Smooth muscle cell (in vitro differentiated cells): ENCODE data around the gene TMEM163. TPM values are rescaled to one million over a fixed set of nuclear protein-coding genes. Genes with fewer than 3 reads are reported as not detected.

Experiments
- DNase-seq: peaks from one replicate; lab custom pipeline; 2025; ENCODE audit not compliant: unreplicated experiment; lab: John Stamatoyannopoulos, UW
- H2AFZ ChIP-seq: fragments of 200-600 bp; sonication (generic); 2 replicates; pipeline ENCODE4 v1.6.0; 2016; ENCODE audit warnings: antibody characterized with exemption, low read depth, mild to moderate bottlenecking
- H3F3A ChIP-seq: fragments of 200-600 bp; sonication (generic); 2 replicates; pipeline ENCODE4 v1.6.0; 2017; ENCODE audit warnings: antibody characterized with exemption, low read depth
- H3K27ac ChIP-seq: fragments of 200-600 bp; sonication (generic); 2 replicates; pipeline ENCODE4 v1.5.1; 2016; ENCODE audit warnings: low read depth, mild to moderate bottlenecking
- H3K27me3 ChIP-seq: fragments of 200-600 bp; sonication (generic); 2 replicates; pipeline ENCODE4 v1.6.1; 2016; ENCODE audit warnings: low read depth, mild to moderate bottlenecking
- H3K36me3 ChIP-seq: fragments of 200-600 bp; sonication (generic); 2 replicates; pipeline ENCODE4 v1.5.1; 2016; ENCODE audit warnings: low read depth
- H3K4me1 ChIP-seq: fragments of 200-600 bp; sonication (generic); 2 replicates; pipeline ENCODE4 v1.5.1; 2016; ENCODE audit warnings: low read depth
- H3K4me2 ChIP-seq: fragments of 200-600 bp; sonication (generic); 2 replicates; pipeline ENCODE4 v1.6.0; 2016; ENCODE audit warnings: mild to moderate bottlenecking
- H3K4me3 ChIP-seq: fragments of 200-600 bp; sonication (generic); 2 replicates; pipeline ENCODE4 v1.5.1; 2016; ENCODE audit warnings: mild to moderate bottlenecking
- H3K79me2 ChIP-seq: fragments of 200-600 bp; sonication (generic); 2 replicates; pipeline ENCODE4 v1.6.0; 2016; ENCODE audit warnings: low read depth, mild to moderate bottlenecking
- H3K9ac ChIP-seq: fragments of 200-600 bp; sonication (generic); 2 replicates; pipeline ENCODE4 v1.6.0; 2016; ENCODE audit warnings: low read depth
- H3K9me3 ChIP-seq: fragments of 200-600 bp; sonication (generic); replicated peaks from 2 replicates; pipeline ENCODE4 v1.5.1; 2016; ENCODE audit warnings: low read depth
- H4K20me1 ChIP-seq: fragments of 200-600 bp; sonication (generic); 2 replicates; pipeline ENCODE4 v1.6.0; 2016; ENCODE audit warnings: low read depth
- WGBS: methylation state at CpG from one replicate; pipeline ENCODE4 v1.1.7; 2016; ENCODE audit warnings: low lambda C conversion rate; 5-methylcytosine and 5-hydroxymethylcytosine counted together
- polyA plus RNA-seq: library from polyadenylated mRNA; unstranded; fragments of >200 nt; fragmentation: Nextera tagmentation; extraction: Ambion mirVana; gene quantifications from 2 replicates; pipeline ENCODE4 v1.2.1, GENCODE V29; 2016
- total RNA-seq: library from RNA; depleted of rRNA; stranded (reverse); fragments of >200 nt; gene quantifications from 2 replicates; pipeline ENCODE4 v1.2.3, GENCODE V29; 2014
- TF ChIP-seq, protein P1 (sequence below): fragments of 200-600 bp; sonication (generic); IDR thresholded peaks from 2 replicates; pipeline ENCODE4 v1.5.1; 2017; ENCODE audit warnings: borderline replicate concordance, mild to moderate bottlenecking, antibody characterized with exemption; ENCODE audit not compliant: insufficient read depth, poor library complexity, severe bottlenecking

Gene TMEM163
- total and polyA plus RNA-seq, 2 experiments from 2014 or later, result 0.31 TPM; not detected in 1

- no peak overlapping the region for H3K9ac ChIP-seq
- H4K20me1 ChIP-seq, result no peaks in the 10 kb centered on the region
- H3K4me1 ChIP-seq, result no peaks in the 10 kb centered on the region
- no peaks in the 10 kb centered on the region for H3K27me3 ChIP-seq
- H3K36me3 ChIP-seq, result no peaks in the 10 kb centered on the region
- H3K9me3 ChIP-seq, result no peaks in the 10 kb centered on the region
- H2AFZ ChIP-seq, result no peak overlapping the region
- H3K4me2 ChIP-seq, result no peak overlapping the region
- no peaks in the 10 kb centered on the region for H3K79me2 ChIP-seq
- no peak overlapping the region for H3K4me3 ChIP-seq
- DNase-seq, result no peak
- no peak overlapping the region for H3K27ac ChIP-seq
- WGBS, result 84% methylated on average over 3 of the region's 3 CpGs
- no peaks in the 10 kb centered on the region for H3F3A ChIP-seq
- TF ChIP-seq, protein P1, sequence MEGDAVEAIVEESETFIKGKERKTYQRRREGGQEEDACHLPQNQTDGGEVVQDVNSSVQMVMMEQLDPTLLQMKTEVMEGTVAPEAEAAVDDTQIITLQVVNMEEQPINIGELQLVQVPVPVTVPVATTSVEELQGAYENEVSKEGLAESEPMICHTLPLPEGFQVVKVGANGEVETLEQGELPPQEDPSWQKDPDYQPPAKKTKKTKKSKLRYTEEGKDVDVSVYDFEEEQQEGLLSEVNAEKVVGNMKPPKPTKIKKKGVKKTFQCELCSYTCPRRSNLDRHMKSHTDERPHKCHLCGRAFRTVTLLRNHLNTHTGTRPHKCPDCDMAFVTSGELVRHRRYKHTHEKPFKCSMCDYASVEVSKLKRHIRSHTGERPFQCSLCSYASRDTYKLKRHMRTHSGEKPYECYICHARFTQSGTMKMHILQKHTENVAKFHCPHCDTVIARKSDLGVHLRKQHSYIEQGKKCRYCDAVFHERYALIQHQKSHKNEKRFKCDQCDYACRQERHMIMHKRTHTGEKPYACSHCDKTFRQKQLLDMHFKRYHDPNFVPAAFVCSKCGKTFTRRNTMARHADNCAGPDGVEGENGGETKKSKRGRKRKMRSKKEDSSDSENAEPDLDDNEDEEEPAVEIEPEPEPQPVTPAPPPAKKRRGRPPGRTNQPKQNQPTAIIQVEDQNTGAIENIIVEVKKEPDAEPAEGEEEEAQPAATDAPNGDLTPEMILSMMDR, result no peak
Observed at GRCh38 chr2:134549104-134549503, 169.7 kb downstream of the TMEM163 start.

GRCh38 chr2:134540990-134541389 is 177.8 kb downstream of the TMEM163 start:
- Histone ChIP-seq H3K4me2 (no peak overlapping the region), H3K9me3 (no peaks in the 10 kb centered on the region), H3K4me3 (no peak overlapping the region), H3K36me3 (no peaks in the 10 kb centered on the region), H3K27me3 (peaks cover 11% of the 10 kb centered on the region), H2AFZ (no peak overlapping the region), H3K27ac (no peak overlapping the region), H3K9ac (no peak overlapping the region), H4K20me1 (no peaks in the 10 kb centered on the region), H3K79me2 (no peaks in the 10 kb centered on the region), H3F3A (no peaks in the 10 kb centered on the region), H3K4me1 (no peaks in the 10 kb centered on the region)
- TF ChIP-seq, protein P1, result no peak
- no peak for DNase-seq

GRCh38 chr2:134539981-134540380 is 178.8 kb downstream of the TMEM163 start:
- H3K4me2 ChIP-seq, result no peak overlapping the region
- no peak overlapping the region for H3K9ac ChIP-seq
- H4K20me1 ChIP-seq, result no peaks in the 10 kb centered on the region
- DNase-seq, result no peak
- H3K27ac ChIP-seq, result no peak overlapping the region
- H3K4me1 ChIP-seq, result no peaks in the 10 kb centered on the region
- H3F3A ChIP-seq, result no peaks in the 10 kb centered on the region
- H3K4me3 ChIP-seq, result no peak overlapping the region
- no peaks in the 10 kb centered on the region for H3K79me2 ChIP-seq
- H2AFZ ChIP-seq, result no peak overlapping the region
- WGBS, result 92% methylated on average over 5 of the region's 5 CpGs
- H3K9me3 ChIP-seq, result no peaks in the 10 kb centered on the region
- TF ChIP-seq, protein P1, result no peak
- H3K27me3 ChIP-seq, result peaks cover 11% of the 10 kb centered on the region
- H3K36me3 ChIP-seq, result no peaks in the 10 kb centered on the region

- Histone ChIP-seq H3K27ac (no peak overlapping the region), H3K9me3 (no peaks in the 10 kb centered on the region), H3K9ac (no peak overlapping the region), H3K4me2 (no peak overlapping the region), H3K36me3 (no peaks in the 10 kb centered on the region), H3K79me2 (no peaks in the 10 kb centered on the region), H3K4me3 (no peak overlapping the region), H3K4me1 (peaks cover 3% of the 10 kb centered on the region), H3F3A (no peaks in the 10 kb centered on the region), H3K27me3 (peaks cover 10% of the 10 kb centered on the region), H2AFZ (no peak overlapping the region), H4K20me1 (no peaks in the 10 kb centered on the region)
- WGBS, result 63% methylated on average over 4 of the region's 4 CpGs
- no peak for DNase-seq
- TF ChIP-seq, protein P1, result no peak
Observed at GRCh38 chr2:134537702-134538101, 181.1 kb downstream of the TMEM163 start.
